WTC11 (cell line): ENCODE results near the gene DIO3. TPM values are rescaled to one million over a fixed set of nuclear protein-coding genes. Genes with fewer than 3 reads are reported as not detected.

Experiments used
- ATAC-seq: fragments of 200-7000 bp; cut with Tn5 transposase; 2 replicates; pipeline ENCODE4 v1.10.0; 2021; ENCODE audit warnings: mild to moderate bottlenecking, moderate library complexity
- CTCF ChIA-PET: fragments of 300-600 bp; sonication (Branson Sonifier 250); formaldehyde crosslinking; loops from one replicate; lab custom pipeline; 2021; ENCODE audit warnings: antibody characterized with exemption; lab: Charles Lee
- POLR2A ChIA-PET: fragments of 350-600 bp; sonication (Branson Sonifier 250); formaldehyde crosslinking; loops from one replicate; lab custom pipeline; 2021; ENCODE audit warnings: antibody characterized with exemption; lab: Charles Lee
- DNase-seq: peaks from one replicate; pipeline ENCODE4 v3.0.0; 2021; ENCODE audit warnings: low spot score
- H3K27ac Mint-ChIP-seq: 2 replicates; pipeline ENCODE4 v1.8.0; 2021; ENCODE audit warnings: mixed read lengths
- H3K27me3 Mint-ChIP-seq: 2 replicates; pipeline ENCODE4 v1.8.0; 2021; ENCODE audit warnings: low read depth, mild to moderate bottlenecking, moderate library complexity, mixed read lengths
- H3K36me3 Mint-ChIP-seq: 2 replicates; pipeline ENCODE4 v1.8.0; 2021; ENCODE audit warnings: mixed read lengths
- H3K4me1 Mint-ChIP-seq: 2 replicates; pipeline ENCODE4 v1.8.0; 2022; ENCODE audit warnings: mixed read lengths
- H3K4me3 Mint-ChIP-seq: 2 replicates; pipeline ENCODE4 v1.8.0; 2021; ENCODE audit warnings: mild to moderate bottlenecking, moderate library complexity, mixed read lengths
- H3K9me3 Mint-ChIP-seq: 2 replicates; pipeline ENCODE4 v1.8.0; 2021; ENCODE audit warnings: mixed read lengths
- CREB1 ChIP-seq: sonication (generic); formaldehyde crosslinking; IDR thresholded peaks from 2 replicates; pipeline ENCODE4 v1.8.0; 2023; ENCODE audit warnings: mild to moderate bottlenecking, missing genetic modification reagents
- HMGA2 ChIP-seq: fragments of 250-450 bp; sonication (Bioruptor Pico); IDR thresholded peaks from 2 replicates; pipeline ENCODE4 v1.4.0; 2021; ENCODE audit warnings: mild to moderate bottlenecking, moderate library complexity
- JAZF1 ChIP-seq: fragments of 250-450 bp; sonication (Bioruptor Pico); IDR thresholded peaks from 2 replicates; pipeline ENCODE4 v1.9.0; 2021; ENCODE audit warnings: moderate library complexity, mild to moderate bottlenecking, inconsistent platforms
- MYBL2 ChIP-seq: sonication (generic); formaldehyde crosslinking; IDR thresholded peaks from 2 replicates; pipeline ENCODE4 v1.8.1; 2023; ENCODE audit warnings: mild to moderate bottlenecking, moderate library complexity, missing genetic modification reagents
- NFE2L1 ChIP-seq: sonication (generic); formaldehyde crosslinking; IDR thresholded peaks from 2 replicates; pipeline ENCODE4 v1.8.1; 2023; ENCODE audit warnings: missing genetic modification reagents
- NR3C1 ChIP-seq: sonication (generic); formaldehyde crosslinking; conservative IDR thresholded peaks from 2 replicates; pipeline ENCODE4 v1.8.1; 2023; ENCODE audit warnings: low read depth, mild to moderate bottlenecking, missing genetic modification reagents
- SOX15 ChIP-seq: fragments of 250-450 bp; sonication (Bioruptor Pico); IDR thresholded peaks from 2 replicates; pipeline ENCODE4 v1.9.0; 2021; ENCODE audit warnings: mild to moderate bottlenecking
- total RNA-seq: library from RNA; stranded (reverse); gene quantifications from 3 replicates; pipeline ENCODE4 v1.2.3, GENCODE V29; 2021
- TF ChIP-seq, protein P1 (sequence below): sonication (generic); formaldehyde crosslinking; IDR thresholded peaks from 2 replicates; pipeline ENCODE4 v1.8.1; 2022; ENCODE audit warnings: low read depth, mild to moderate bottlenecking, moderate library complexity, missing genetic modification reagents, borderline replicate concordance
- TF ChIP-seq, protein P2 (sequence below): sonication (generic); formaldehyde crosslinking; IDR thresholded peaks from 2 replicates; pipeline ENCODE4 v1.8.1; 2023; ENCODE audit warnings: mild to moderate bottlenecking, missing genetic modification reagents
- TF ChIP-seq, protein P3 (sequence below): sonication (generic); formaldehyde crosslinking; conservative IDR thresholded peaks from 2 replicates; pipeline ENCODE4 v1.8.1; 2023; ENCODE audit warnings: mild to moderate bottlenecking, low read depth, missing genetic modification reagents, moderate library complexity
- TF ChIP-seq, protein P4 (sequence below): sonication (generic); formaldehyde crosslinking; IDR thresholded peaks from 2 replicates; pipeline ENCODE4 v1.8.1; 2022; ENCODE audit warnings: missing genetic modification reagents, borderline replicate concordance
- TF ChIP-seq, protein P5 (sequence below): sonication (generic); formaldehyde crosslinking; IDR thresholded peaks from 2 replicates; pipeline ENCODE4 v1.8.0; 2023; ENCODE audit warnings: missing genetic modification reagents
- TF ChIP-seq, protein P6 (sequence below): sonication (generic); formaldehyde crosslinking; IDR thresholded peaks from 2 replicates; pipeline ENCODE4 v1.8.0; 2023; ENCODE audit warnings: mild to moderate bottlenecking, missing genetic modification reagents
- TF ChIP-seq, protein P7 (sequence below): fragments of 250-450 bp; sonication (Bioruptor Pico); IDR thresholded peaks from 2 replicates; pipeline ENCODE4 v1.9.0; 2021; ENCODE audit warnings: moderate library complexity, mild to moderate bottlenecking, inconsistent platforms, borderline replicate concordance
- TF ChIP-seq, protein P8 (sequence below): sonication (generic); formaldehyde crosslinking; conservative IDR thresholded peaks from 2 replicates; pipeline ENCODE4 v1.8.1; 2022; ENCODE audit warnings: mild to moderate bottlenecking, missing genetic modification reagents

The DIO3 gene
- total RNA-seq, 1 experiment from 2014 or later, result 0.52 TPM

DNA sequence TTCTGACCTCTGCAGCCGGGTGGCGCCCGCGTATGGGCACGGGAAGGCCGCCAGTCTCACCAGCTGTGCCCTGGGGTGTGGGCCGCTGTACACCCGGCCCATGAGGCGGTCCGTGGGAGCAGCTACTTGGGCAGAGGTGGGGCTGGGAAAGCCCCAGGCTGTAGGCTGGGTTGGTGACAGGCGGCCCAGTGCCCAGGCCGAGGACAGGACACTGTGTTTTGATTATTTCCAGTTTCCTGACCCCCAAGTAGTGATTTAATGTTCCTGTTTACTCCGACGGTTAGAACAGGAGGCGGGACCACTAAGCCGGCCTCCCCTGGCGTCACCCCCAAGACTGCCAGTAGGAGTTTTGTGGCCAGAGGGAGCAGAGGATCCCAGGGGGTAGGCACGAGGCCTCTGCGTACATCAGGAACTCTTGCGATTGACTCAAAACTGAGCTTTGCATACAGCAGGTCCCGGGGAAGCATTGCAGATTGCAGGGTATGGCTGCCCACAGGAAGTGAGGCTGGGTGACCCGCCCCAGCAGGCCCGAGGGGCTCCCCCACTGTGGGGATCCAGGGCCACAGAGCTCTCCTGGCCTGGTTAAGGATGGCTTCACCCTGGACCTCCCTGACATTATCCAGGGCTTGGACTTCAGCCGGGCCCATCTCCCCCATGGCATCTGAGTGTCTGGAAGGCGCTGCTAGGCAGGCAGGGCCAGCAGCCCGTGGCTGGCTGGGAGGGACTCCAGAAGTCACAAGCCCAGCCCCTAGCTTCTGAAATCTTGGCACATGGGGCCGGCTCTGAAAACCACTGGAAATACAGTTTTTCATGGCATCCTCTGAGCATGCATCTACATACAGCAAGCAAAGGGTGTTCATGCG is 42.5 kb upstream of the DIO3 start (continued):
- TF ChIP-seq HMGA2 (no peak), CREB1 (CRISPR knock-in tag) (no peak), MYBL2 (CRISPR knock-in tag) (no peak)
- TF ChIP-seq, protein P1, sequence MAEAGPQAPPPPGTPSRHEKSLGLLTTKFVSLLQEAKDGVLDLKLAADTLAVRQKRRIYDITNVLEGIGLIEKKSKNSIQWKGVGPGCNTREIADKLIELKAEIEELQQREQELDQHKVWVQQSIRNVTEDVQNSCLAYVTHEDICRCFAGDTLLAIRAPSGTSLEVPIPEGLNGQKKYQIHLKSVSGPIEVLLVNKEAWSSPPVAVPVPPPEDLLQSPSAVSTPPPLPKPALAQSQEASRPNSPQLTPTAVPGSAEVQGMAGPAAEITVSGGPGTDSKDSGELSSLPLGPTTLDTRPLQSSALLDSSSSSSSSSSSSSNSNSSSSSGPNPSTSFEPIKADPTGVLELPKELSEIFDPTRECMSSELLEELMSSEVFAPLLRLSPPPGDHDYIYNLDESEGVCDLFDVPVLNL, result no peak
- TF ChIP-seq, protein P2, sequence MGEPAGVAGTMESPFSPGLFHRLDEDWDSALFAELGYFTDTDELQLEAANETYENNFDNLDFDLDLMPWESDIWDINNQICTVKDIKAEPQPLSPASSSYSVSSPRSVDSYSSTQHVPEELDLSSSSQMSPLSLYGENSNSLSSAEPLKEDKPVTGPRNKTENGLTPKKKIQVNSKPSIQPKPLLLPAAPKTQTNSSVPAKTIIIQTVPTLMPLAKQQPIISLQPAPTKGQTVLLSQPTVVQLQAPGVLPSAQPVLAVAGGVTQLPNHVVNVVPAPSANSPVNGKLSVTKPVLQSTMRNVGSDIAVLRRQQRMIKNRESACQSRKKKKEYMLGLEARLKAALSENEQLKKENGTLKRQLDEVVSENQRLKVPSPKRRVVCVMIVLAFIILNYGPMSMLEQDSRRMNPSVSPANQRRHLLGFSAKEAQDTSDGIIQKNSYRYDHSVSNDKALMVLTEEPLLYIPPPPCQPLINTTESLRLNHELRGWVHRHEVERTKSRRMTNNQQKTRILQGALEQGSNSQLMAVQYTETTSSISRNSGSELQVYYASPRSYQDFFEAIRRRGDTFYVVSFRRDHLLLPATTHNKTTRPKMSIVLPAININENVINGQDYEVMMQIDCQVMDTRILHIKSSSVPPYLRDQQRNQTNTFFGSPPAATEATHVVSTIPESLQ, result no peak
- TF ChIP-seq, all 79 proteins: peak for 0

DNA sequence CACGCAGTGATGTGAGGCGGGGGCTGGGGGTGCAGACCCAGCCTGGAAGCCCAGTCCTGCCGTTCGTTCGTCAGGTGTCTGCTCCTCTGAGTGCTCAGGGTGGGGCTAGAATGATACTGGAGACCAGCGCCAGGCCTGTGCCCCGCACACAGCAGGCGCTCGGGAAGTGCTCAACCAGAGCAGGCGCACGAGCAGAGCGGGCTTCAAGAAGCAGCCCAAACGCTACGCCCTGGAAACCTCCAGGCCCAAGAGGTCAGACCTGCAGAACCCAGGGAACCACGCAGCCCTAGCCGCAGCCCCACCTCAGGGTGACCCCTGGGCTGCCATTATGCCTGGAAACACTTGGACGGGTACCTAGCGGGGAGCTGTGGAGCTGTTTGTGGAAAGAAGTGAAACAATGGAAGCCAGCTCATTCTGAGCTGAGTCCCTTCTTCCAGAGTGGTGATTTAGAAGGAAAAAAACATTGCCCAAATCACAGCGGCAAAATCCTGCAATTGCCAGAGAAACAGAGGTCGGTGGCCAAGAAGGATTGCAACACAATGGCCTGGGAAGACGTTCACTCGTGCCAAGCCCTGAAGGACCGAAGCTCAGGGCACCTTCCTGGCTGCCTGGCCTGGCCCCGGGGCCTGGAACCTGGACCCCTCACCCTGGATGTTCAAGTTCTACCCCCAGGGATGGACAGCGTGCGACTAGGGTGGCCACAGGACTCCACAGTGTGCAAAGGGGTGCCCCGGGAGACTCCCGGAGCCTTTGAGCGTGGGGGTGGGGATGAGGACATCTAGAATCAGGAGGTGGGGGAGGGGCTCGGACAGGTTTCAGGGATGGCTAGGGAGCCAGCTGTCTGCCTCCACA is 40.4 kb upstream of the DIO3 start:
- no peak overlapping the region for H3K4me3 Mint-ChIP-seq
- H3K4me1 Mint-ChIP-seq, result peaks cover 5% of the 10 kb centered on the region
- DNase-seq (no peak), ATAC-seq (no peak)
- H3K36me3 Mint-ChIP-seq, result peaks cover 9% of the 10 kb centered on the region
- ChIA-PET POLR2A (no interaction called here), CTCF (interaction anchor here (0.6 to 1.1 kb wide), 2 partner anchors 9 to 97 kb away, joined by 3 to 4 read pairs; no protein-coding TSS in a partner anchor)
- peaks cover 13% of the 10 kb centered on the region for H3K9me3 Mint-ChIP-seq
- H3K27ac Mint-ChIP-seq, result no peak overlapping the region
- H3K27me3 Mint-ChIP-seq, result no peaks in the 10 kb centered on the region
- TF ChIP-seq, protein P3, sequence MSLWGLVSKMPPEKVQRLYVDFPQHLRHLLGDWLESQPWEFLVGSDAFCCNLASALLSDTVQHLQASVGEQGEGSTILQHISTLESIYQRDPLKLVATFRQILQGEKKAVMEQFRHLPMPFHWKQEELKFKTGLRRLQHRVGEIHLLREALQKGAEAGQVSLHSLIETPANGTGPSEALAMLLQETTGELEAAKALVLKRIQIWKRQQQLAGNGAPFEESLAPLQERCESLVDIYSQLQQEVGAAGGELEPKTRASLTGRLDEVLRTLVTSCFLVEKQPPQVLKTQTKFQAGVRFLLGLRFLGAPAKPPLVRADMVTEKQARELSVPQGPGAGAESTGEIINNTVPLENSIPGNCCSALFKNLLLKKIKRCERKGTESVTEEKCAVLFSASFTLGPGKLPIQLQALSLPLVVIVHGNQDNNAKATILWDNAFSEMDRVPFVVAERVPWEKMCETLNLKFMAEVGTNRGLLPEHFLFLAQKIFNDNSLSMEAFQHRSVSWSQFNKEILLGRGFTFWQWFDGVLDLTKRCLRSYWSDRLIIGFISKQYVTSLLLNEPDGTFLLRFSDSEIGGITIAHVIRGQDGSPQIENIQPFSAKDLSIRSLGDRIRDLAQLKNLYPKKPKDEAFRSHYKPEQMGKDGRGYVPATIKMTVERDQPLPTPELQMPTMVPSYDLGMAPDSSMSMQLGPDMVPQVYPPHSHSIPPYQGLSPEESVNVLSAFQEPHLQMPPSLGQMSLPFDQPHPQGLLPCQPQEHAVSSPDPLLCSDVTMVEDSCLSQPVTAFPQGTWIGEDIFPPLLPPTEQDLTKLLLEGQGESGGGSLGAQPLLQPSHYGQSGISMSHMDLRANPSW (CRISPR knock-in tag), result no peak
- TF ChIP-seq, protein P4, sequence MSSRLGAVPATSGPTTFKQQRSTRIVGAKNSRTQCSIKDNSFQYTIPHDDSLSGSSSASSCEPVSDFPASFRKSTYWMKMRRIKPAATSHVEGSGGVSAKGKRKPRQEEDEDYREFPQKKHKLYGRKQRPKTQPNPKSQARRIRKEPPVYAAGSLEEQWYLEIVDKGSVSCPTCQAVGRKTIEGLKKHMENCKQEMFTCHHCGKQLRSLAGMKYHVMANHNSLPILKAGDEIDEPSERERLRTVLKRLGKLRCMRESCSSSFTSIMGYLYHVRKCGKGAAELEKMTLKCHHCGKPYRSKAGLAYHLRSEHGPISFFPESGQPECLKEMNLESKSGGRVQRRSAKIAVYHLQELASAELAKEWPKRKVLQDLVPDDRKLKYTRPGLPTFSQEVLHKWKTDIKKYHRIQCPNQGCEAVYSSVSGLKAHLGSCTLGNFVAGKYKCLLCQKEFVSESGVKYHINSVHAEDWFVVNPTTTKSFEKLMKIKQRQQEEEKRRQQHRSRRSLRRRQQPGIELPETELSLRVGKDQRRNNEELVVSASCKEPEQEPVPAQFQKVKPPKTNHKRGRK (CRISPR knock-in tag), result no peak
- TF ChIP-seq, protein P1, result no peak
- TF ChIP-seq, protein P5, sequence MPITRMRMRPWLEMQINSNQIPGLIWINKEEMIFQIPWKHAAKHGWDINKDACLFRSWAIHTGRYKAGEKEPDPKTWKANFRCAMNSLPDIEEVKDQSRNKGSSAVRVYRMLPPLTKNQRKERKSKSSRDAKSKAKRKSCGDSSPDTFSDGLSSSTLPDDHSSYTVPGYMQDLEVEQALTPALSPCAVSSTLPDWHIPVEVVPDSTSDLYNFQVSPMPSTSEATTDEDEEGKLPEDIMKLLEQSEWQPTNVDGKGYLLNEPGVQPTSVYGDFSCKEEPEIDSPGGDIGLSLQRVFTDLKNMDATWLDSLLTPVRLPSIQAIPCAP (CRISPR knock-in tag), result no peak
- TF ChIP-seq, protein P6, sequence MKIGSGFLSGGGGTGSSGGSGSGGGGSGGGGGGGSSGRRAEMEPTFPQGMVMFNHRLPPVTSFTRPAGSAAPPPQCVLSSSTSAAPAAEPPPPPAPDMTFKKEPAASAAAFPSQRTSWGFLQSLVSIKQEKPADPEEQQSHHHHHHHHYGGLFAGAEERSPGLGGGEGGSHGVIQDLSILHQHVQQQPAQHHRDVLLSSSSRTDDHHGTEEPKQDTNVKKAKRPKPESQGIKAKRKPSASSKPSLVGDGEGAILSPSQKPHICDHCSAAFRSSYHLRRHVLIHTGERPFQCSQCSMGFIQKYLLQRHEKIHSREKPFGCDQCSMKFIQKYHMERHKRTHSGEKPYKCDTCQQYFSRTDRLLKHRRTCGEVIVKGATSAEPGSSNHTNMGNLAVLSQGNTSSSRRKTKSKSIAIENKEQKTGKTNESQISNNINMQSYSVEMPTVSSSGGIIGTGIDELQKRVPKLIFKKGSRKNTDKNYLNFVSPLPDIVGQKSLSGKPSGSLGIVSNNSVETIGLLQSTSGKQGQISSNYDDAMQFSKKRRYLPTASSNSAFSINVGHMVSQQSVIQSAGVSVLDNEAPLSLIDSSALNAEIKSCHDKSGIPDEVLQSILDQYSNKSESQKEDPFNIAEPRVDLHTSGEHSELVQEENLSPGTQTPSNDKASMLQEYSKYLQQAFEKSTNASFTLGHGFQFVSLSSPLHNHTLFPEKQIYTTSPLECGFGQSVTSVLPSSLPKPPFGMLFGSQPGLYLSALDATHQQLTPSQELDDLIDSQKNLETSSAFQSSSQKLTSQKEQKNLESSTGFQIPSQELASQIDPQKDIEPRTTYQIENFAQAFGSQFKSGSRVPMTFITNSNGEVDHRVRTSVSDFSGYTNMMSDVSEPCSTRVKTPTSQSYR (CRISPR knock-in tag), result no peak
- TF ChIP-seq CREB1 (CRISPR knock-in tag) (no peak), SOX15 (CRISPR knock-in tag) (no peak), JAZF1 (CRISPR knock-in tag) (no peak), NR3C1 (CRISPR knock-in tag) (no peak), NFE2L1 (no peak)
- TF ChIP-seq, protein P7, sequence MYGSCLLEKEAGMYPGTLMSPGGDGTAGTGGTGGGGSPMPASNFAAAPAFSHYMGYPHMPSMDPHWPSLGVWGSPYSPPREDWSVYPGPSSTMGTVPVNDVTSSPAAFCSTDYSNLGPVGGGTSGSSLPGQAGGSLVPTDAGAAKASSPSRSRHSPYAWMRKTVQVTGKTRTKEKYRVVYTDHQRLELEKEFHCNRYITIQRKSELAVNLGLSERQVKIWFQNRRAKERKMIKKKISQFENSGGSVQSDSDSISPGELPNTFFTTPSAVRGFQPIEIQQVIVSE (CRISPR knock-in tag), result no peak
- TF ChIP-seq, protein P8, sequence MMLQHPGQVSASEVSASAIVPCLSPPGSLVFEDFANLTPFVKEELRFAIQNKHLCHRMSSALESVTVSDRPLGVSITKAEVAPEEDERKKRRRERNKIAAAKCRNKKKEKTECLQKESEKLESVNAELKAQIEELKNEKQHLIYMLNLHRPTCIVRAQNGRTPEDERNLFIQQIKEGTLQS (CRISPR knock-in tag), result no peak
